Keratinocyte (primary cell): ENCODE results near the gene PPAT. TPM values are rescaled to one million over a fixed set of nuclear protein-coding genes. Genes with fewer than 3 reads are reported as not detected.
"Not testable (repeated sequence)": the region's sequence is repeated elsewhere in the genome, so short reads cannot be mapped to it uniquely, and the experiment has no call there.

Source experiments
- DNase-seq: peaks from one replicate; pipeline ENCODE4 v3.0.0-alpha.2; 2011; ENCODE audit warnings: low read depth, missing footprints, low spot score
- FAIRE-seq: peaks from 2 replicates; lab custom pipeline; 2011; peaks lifted over from hg19 to GRCh38; lab: Jason Lieb, UNC
- H2AFZ ChIP-seq: 2 replicates; pipeline ENCODE4 v1.6.0; 2012; ENCODE audit warnings: low read length, control low read depth, inconsistent platforms; ENCODE audit not compliant: control insufficient read depth
- H3K27ac ChIP-seq: 2 replicates; pipeline ENCODE4 v1.5.1; 2011; ENCODE audit warnings: low read length; ENCODE audit not compliant: control insufficient read depth, insufficient read depth
- H3K27me3 ChIP-seq: 3 replicates; pipeline ENCODE4 v1.6.0; 2011; ENCODE audit warnings: low read length; ENCODE audit not compliant: control insufficient read depth, insufficient read depth; ENCODE audit errors: extremely low read depth
- H3K36me3 ChIP-seq, 2 experiments: 2 replicates in 1 of 2; 3 replicates in 1 of 2; pipeline ENCODE4 v1.5.1; 2011; ENCODE audit warnings: low read length in 2 of 2, mild to moderate bottlenecking in 1 of 2; ENCODE audit not compliant: control insufficient read depth in 2 of 2, insufficient read depth in 2 of 2; ENCODE audit errors: extremely low read depth in 1 of 2
- H3K4me1 ChIP-seq: 3 replicates; pipeline ENCODE4 v1.5.1; 2011; ENCODE audit warnings: low read length; ENCODE audit not compliant: control insufficient read depth, insufficient read depth; ENCODE audit errors: extremely low read depth
- H3K4me2 ChIP-seq: 3 replicates; pipeline ENCODE4 v1.6.0; 2011; ENCODE audit warnings: low read depth, low read length; ENCODE audit not compliant: control insufficient read depth, insufficient read depth; ENCODE audit errors: extremely low read depth
- H3K4me3 ChIP-seq, 3 experiments: fragments of 200-600 bp in 1 of 3; sonication (generic) in 1 of 3; 2 replicates in 2 of 3; 3 replicates in 1 of 3; pipeline ENCODE4 v1.5.1; 2011 to 2016; ENCODE audit warnings: low read length in 3 of 3, mild to moderate bottlenecking in 3 of 3, control low read depth in 2 of 3, inconsistent platforms in 1 of 3, low read depth in 1 of 3, mixed read lengths in 1 of 3, mixed run types in 1 of 3, moderate library complexity in 1 of 3; ENCODE audit not compliant: control insufficient read depth in 2 of 3, insufficient read depth in 2 of 3; ENCODE audit errors: extremely low read depth in 1 of 3
- H3K79me2 ChIP-seq: 2 replicates; pipeline ENCODE4 v1.6.0; 2012; ENCODE audit warnings: low read length; ENCODE audit not compliant: control insufficient read depth, insufficient read depth
- H3K9ac ChIP-seq: 3 replicates; pipeline ENCODE4 v1.6.0; 2011; ENCODE audit warnings: low read length; ENCODE audit not compliant: control insufficient read depth, insufficient read depth; ENCODE audit errors: extremely low read depth
- H3K9me1 ChIP-seq: 3 replicates; pipeline ENCODE4 v1.6.0; 2011; ENCODE audit warnings: low read length; ENCODE audit not compliant: control insufficient read depth, insufficient read depth; ENCODE audit errors: extremely low read depth
- H3K9me3 ChIP-seq: 2 replicates; pipeline ENCODE4 v1.5.1; 2012; ENCODE audit warnings: low read depth, low read length; ENCODE audit not compliant: control insufficient read depth
- H4K20me1 ChIP-seq: 3 replicates; pipeline ENCODE4 v1.6.0; 2011; ENCODE audit warnings: low read length; ENCODE audit not compliant: control insufficient read depth, insufficient read depth; ENCODE audit errors: extremely low read depth
- EZH2 ChIP-seq: IDR thresholded peaks from one replicate; pipeline ENCODE4 v1.6.1; 2012; ENCODE audit warnings: inconsistent platforms, mild to moderate bottlenecking, low read length, moderate library complexity
- dilution Hi-C: fragments of 300-500 bp; cut with MboI; formaldehyde crosslinking; loops from one replicate; pipeline ENCODE4 v1.7.0; 2020; ENCODE audit warnings: low sequenced_read_pairs; ENCODE audit not compliant: extremely low pct_ligation_motif_present
- polyA plus RNA-seq, 5 experiments: library from polyadenylated mRNA; depleted of rRNA in 3 of 5; stranded (reverse) in 3 of 5; stranded (forward) in 1 of 5; unstranded in 1 of 5; fragments of >200 nt; gene quantifications; 1 replicate in 1 of 5; 2 replicates in 3 of 5; 3 replicates in 1 of 5; pipeline versions ENCODE4 v1.2.1 to v1.2.3, GENCODE V29; 2011 to 2012; ENCODE audit warnings: missing spikeins in 2 of 5, low read depth in 1 of 5, low replicate concordance in 1 of 5
- TF ChIP-seq, protein P1 (sequence below), 3 experiments: IDR thresholded peaks in 1 of 3; conservative IDR thresholded peaks in 1 of 3; optimal IDR thresholded peaks in 1 of 3; 2 replicates in 2 of 3; 3 replicates in 1 of 3; pipeline versions ENCODE3 to v1.5.1; 2011; ENCODE audit warnings: low read length in 3 of 3, mild to moderate bottlenecking in 3 of 3, moderate library complexity in 2 of 3, control low read depth in 1 of 3, inconsistent platforms in 1 of 3; ENCODE audit not compliant: insufficient read depth in 2 of 3; ENCODE audit errors: extremely low read depth in 1 of 3

Gene PPAT
- polyA plus RNA-seq, 1 donor (not counting 4 experiments of a cell fraction or from before 2014, with no cell fraction given), result 24.9 TPM

DNA sequence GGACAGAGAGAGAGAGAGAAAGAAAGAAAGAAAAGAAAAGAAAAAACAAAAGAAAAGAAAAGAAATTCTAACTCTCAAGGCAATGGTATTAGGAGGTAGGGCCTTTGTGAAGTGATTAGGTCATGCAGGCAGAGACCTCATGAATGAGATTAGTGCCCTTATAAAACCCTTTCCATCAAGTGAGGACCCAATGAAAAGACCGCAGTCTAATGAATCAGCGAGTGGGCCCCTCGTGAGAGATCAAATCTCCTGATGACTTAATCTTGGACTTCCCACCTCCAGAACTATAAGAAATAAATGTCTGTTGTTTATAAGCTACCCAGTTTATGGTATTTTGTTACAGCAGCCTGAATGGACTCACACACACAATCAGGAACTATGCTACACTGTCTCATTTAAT lies 65.0 kb downstream of the PPAT start:
- TF ChIP-seq EZH2, result no peak
- TF ChIP-seq, protein P1, sequence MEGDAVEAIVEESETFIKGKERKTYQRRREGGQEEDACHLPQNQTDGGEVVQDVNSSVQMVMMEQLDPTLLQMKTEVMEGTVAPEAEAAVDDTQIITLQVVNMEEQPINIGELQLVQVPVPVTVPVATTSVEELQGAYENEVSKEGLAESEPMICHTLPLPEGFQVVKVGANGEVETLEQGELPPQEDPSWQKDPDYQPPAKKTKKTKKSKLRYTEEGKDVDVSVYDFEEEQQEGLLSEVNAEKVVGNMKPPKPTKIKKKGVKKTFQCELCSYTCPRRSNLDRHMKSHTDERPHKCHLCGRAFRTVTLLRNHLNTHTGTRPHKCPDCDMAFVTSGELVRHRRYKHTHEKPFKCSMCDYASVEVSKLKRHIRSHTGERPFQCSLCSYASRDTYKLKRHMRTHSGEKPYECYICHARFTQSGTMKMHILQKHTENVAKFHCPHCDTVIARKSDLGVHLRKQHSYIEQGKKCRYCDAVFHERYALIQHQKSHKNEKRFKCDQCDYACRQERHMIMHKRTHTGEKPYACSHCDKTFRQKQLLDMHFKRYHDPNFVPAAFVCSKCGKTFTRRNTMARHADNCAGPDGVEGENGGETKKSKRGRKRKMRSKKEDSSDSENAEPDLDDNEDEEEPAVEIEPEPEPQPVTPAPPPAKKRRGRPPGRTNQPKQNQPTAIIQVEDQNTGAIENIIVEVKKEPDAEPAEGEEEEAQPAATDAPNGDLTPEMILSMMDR (optimal IDR thresholded peaks at IDR 0.05 in 1 of 3, IDR thresholded peaks at IDR 0.05 in 1 of 3, conservative IDR thresholded peaks at IDR 0.05 in 1 of 3; ENCODE audit: extremely low read depth in 1 of 3, insufficient read depth in 2 of 3, low read length in 3 of 3), result no peak
- H3K4me3 ChIP-seq, result no peak overlapping the region
- H3K9ac ChIP-seq, result no peak overlapping the region
- dilution Hi-C loops, result no loop called here
- no peaks in the 10 kb centered on the region for H3K9me3 ChIP-seq
- no peaks in the 10 kb centered on the region for H3K4me1 ChIP-seq
- H4K20me1 ChIP-seq, result no peaks in the 10 kb centered on the region
- no peaks in the 10 kb centered on the region for H3K27me3 ChIP-seq
- H3K79me2 ChIP-seq, result no peaks in the 10 kb centered on the region
- no peak overlapping the region for H3K4me2 ChIP-seq
- H3K9me1 ChIP-seq, result no peaks in the 10 kb centered on the region
- no peak overlapping the region for H3K27ac ChIP-seq
- FAIRE-seq, result no peak
- no peak for DNase-seq
- no peak overlapping the region for H2AFZ ChIP-seq
- H3K36me3 ChIP-seq, result peaks cover 0 to 4% of the 10 kb centered on the region in 2 experiments

DNA sequence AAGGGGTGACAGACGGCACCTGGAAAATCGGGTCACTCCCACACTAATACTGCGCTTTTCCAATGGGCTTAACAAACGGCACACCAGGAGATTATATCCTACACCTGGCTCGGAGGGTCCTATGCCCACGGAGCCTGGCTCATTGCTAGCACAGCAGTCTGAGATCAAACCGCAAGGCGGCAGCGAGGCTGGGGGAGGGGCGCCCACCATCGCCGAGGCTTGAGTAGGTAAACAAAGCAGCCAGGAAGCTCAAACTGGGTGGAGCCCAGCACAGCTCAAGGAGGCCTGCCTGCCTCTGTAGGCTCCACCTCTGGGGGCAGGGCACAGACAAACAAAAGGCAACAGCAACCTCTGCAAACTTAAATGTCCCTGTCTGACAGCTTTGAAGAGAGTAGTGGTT lies 72.4 kb downstream of the PPAT start:
- H3K4me1 ChIP-seq, H4K20me1 ChIP-seq, H3K4me3 ChIP-seq, H3K9me1 ChIP-seq, dilution Hi-C loops, FAIRE-seq, H3K4me2 ChIP-seq, H3K79me2 ChIP-seq, H3K9me3 ChIP-seq, H3K27ac ChIP-seq, H3K27me3 ChIP-seq, H3K9ac ChIP-seq, DNase-seq, H3K36me3 ChIP-seq, H2AFZ ChIP-seq: not testable (repeated sequence)

DNA sequence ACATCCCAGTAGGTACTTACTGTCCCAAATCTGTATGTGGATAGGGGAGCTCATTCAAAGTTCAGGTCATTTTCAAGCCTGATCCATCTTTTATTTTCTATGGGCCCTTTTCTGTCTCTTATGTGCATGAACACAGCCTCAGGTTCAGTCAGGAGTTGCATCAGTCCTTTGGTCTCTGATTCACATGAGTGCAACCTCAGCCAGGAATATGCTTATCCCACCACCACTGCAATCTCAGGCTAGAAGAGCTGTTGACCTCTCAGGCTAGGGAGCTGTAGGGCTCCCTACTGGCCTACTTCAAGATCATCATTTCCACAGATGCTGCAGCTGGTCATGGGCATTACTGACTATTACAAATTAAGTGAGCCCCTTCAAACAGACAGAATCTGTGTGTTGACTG lies 75.3 kb downstream of the PPAT start:
- FAIRE-seq (no peak), DNase-seq (no peak)
- no peaks in the 10 kb centered on the region for H3K9me3 ChIP-seq
- no peak overlapping the region for H3K4me3 ChIP-seq
- dilution Hi-C loops, result no loop called here
- H4K20me1 ChIP-seq, result no peaks in the 10 kb centered on the region
- H3K9ac ChIP-seq, result no peak overlapping the region
- H3K27me3 ChIP-seq, result no peaks in the 10 kb centered on the region
- H3K79me2 ChIP-seq, result no peaks in the 10 kb centered on the region
- TF ChIP-seq, protein P1 (optimal IDR thresholded peaks at IDR 0.05 in 1 of 3, IDR thresholded peaks at IDR 0.05 in 1 of 3, conservative IDR thresholded peaks at IDR 0.05 in 1 of 3; ENCODE audit: extremely low read depth in 1 of 3, insufficient read depth in 2 of 3, low read length in 3 of 3), result no peak
- no peak for TF ChIP-seq EZH2
- no peaks in the 10 kb centered on the region for H3K9me1 ChIP-seq
- H3K27ac ChIP-seq, result no peak overlapping the region
- no peaks in the 10 kb centered on the region for H3K4me1 ChIP-seq
- no peaks in the 10 kb centered on the region for H3K36me3 ChIP-seq
- no peak overlapping the region for H2AFZ ChIP-seq
- H3K4me2 ChIP-seq, result no peak overlapping the region
